ENCODE data around the gene ADRA2C. TPM values are rescaled to one million over a fixed set of nuclear protein-coding genes. Genes with fewer than 3 reads are reported as not detected.

The ADRA2C gene
- total and polyA plus RNA-seq, 9 of the 15 experiments (the other 6 are each of a cell fraction or from before 2014, with no cell fraction given), result 0.06 to 0.58 (median 0.14) TPM; not detected in 2

- Histone ChIP-seq H3K9ac (ENCODE audit: insufficient read depth in 1 of 2, low read depth in 2 of 2, low read length in 2 of 2) (no peak overlapping the region), H3K9me3 (replicated peaks; ENCODE audit: control insufficient read depth, insufficient read depth, low read depth, low read length) (no peaks in the 10 kb centered on the region), H3K4me1 (replicated peaks in 1 of 2; ENCODE audit: control insufficient read depth in 2 of 2, insufficient read depth in 2 of 2, low read length in 2 of 2) (peaks cover 0 to 4% of the 10 kb centered on the region in 2 experiments; a peak in 1 of 5 replicates), H3K4me3 (no peak overlapping the region), H4K20me1 (replicated peaks; ENCODE audit: control insufficient read depth, insufficient read depth, low read length) (no peaks in the 10 kb centered on the region), H3K36me3 (ENCODE audit: control insufficient read depth, insufficient read depth, low read length) (no peaks in the 10 kb centered on the region), H3K9me1 (ENCODE audit: control insufficient read depth, insufficient read depth, low read length) (no peaks in the 10 kb centered on the region), H2AFZ (ENCODE audit: low read depth, low read length) (no peak overlapping the region), H3K27me3 (ENCODE audit: control insufficient read depth in 2 of 2, insufficient read depth in 2 of 2, low read length in 2 of 2) (peaks cover 2 to 48% of the 10 kb centered on the region in 2 experiments; a peak in 4 of 5 replicates), H3K27ac (ENCODE audit: extremely low read depth, low read depth, low read length) (no peak overlapping the region), H3K79me2 (ENCODE audit: control insufficient read depth, insufficient read depth, low read length) (no peaks in the 10 kb centered on the region), H3K4me2 (ENCODE audit: insufficient read depth, low read length) (no peak overlapping the region)
- ATAC-seq, result no peak
- intact Hi-C loops (cut with micrococcal nuclease) (no loop called here), in situ Hi-C loops (cut with MboI) (no loop called here)
- ChIA-PET CTCF (ENCODE audit: low intra/inter-chr PET ratio) (no interaction called here), POLR2A (no interaction called here)
- WGBS (ENCODE audit: insufficient coverage, low coverage, missing lambda C conversion rate), result 0% methylated on average over 13 of the region's 18 CpGs
- BruUV-seq (replicated peaks), result no TSS peak
- no peak for FAIRE-seq
- DNase-seq (ENCODE audit: extremely low read depth in 1 of 4, low spot score in 3 of 4), result no peak
- TF ChIP-seq ETV6 (IDR thresholded peaks at IDR 0.05; ENCODE audit: borderline replicate concordance in 1 of 2, low read depth in 2 of 2, low read length in 1 of 2) (no peak), ETV6 (CRISPR knock-in tag; IDR thresholded peaks at IDR 0.05; ENCODE audit: borderline replicate concordance) (no peak), HBP1 (CRISPR knock-in tag; IDR thresholded peaks at IDR 0.05) (no peak), MXI1 (IDR thresholded peaks at IDR 0.05; ENCODE audit: low read depth, low read length) (no peak), CXXC5 (CRISPR knock-in tag; IDR thresholded peaks at IDR 0.05) (no peak), CCAR2 (IDR thresholded peaks at IDR 0.05; ENCODE audit: low read depth, low read length) (no peak), BRF2 (IDR thresholded peaks at IDR 0.05; ENCODE audit: borderline replicate concordance, insufficient read depth, insufficient read length) (no peak), NFIX (CRISPR knock-in tag; IDR thresholded peaks at IDR 0.05; ENCODE audit: low read depth) (no peak), NCOA6 (IDR thresholded peaks at IDR 0.05) (no peak), PRMT5 (CRISPR knock-in tag; IDR thresholded peaks at IDR 0.05) (no peak), KDM1A (IDR thresholded peaks at IDR 0.05) (no peak), ZNF280B (CRISPR knock-in tag; IDR thresholded peaks at IDR 0.05) (no peak), TAF9B (IDR thresholded peaks at IDR 0.05; ENCODE audit: partially characterized antibody) (no peak), ASH1L (IDR thresholded peaks at IDR 0.05; ENCODE audit: borderline replicate concordance, low read depth, partially characterized antibody) (no peak), TAF15 (IDR thresholded peaks at IDR 0.05; ENCODE audit: low read depth, low read length) (no peak), POLR3G (IDR thresholded peaks at IDR 0.05; ENCODE audit: extremely low read depth, insufficient read length, insufficient replicate concordance) (no peak), MEIS2 (IDR thresholded peaks at IDR 0.05; ENCODE audit: partially characterized antibody) (no peak), ARID3A (IDR thresholded peaks at IDR 0.05; ENCODE audit: borderline replicate concordance, low read depth, low read length) (no peak)
Observed at GRCh38 chr4:3803475-3803847, 37.3 kb downstream of the ADRA2C start.

Measured in K562 (cell line).